ENCODE results near the gene UBE2O. TPM values are rescaled to one million over a fixed set of nuclear protein-coding genes. Genes with fewer than 3 reads are reported as not detected.

The UBE2O gene
- polyA plus RNA-seq, 1 of the 3 experiments (the other 2 are of a cell fraction), result 25.4 TPM

DNA sequence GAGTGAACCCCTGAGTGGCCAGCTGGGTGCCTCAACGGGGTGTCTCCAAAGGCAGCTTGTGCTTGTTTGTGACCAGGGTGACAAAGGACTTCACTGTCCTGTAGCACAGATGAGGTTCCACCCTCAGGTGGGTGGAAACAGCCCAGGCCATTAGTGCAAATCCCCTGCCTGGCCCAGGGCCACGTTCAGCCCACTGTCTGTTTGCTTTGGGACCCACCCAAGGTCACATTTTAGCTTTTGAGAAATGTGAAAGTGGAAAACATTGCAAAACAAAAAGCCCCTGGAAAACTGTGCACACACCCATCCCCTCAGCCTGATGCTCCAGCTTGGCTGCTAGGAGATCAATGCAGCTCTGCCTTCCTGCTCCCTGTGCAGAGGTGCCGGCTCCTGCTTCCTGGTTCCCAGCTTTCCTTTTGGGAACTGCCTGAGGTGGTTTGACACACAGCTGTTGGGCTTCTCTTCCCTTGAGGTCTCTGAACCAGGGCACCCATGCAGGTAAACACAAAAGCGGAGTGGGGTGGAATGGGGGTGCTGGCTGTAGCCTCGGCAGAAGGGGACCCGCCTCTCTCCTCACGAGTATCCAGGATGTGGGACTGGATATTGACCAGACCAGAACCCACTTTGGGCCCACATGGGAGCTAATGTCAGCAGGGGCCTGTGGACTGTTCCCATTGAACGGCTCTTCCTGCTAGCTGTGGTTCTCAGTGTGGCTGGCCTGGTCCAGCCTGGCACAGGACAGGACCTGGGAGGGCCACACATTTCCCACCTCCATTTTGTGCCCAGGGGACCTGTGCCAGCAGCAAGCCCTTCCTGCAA is 76.4 kb downstream of the UBE2O start:
- Histone ChIP-seq H4K20me1 (ENCODE audit: insufficient read depth) (no peaks in the 10 kb centered on the region), H3K4me3 (ENCODE audit: low read depth in 2 of 2, low read length in 1 of 2) (no peak overlapping the region), H3K9me3 (no peaks in the 10 kb centered on the region), H3K36me3 (replicated peaks in 1 of 2; ENCODE audit: control insufficient read depth in 1 of 2, insufficient read depth in 2 of 2, low read length in 1 of 2) (no peaks in the 10 kb centered on the region), H3F3A (replicated peaks; ENCODE audit: insufficient read depth) (peaks cover 18% of the 10 kb centered on the region), H3K9ac (no peak overlapping the region), H3K79me2 (ENCODE audit: insufficient read depth) (no peaks in the 10 kb centered on the region), H3K4me1 (ENCODE audit: control insufficient read depth in 1 of 2, insufficient read depth in 2 of 2, low read depth in 1 of 2, low read length in 1 of 2) (peaks cover 0 to 3% of the 10 kb centered on the region in 2 experiments; a peak in 1 of 4 replicates), H3K27ac (ENCODE audit: low read depth in 2 of 2, low read length in 1 of 2) (no peak overlapping the region), H3K4me2 (no peak overlapping the region), H2AFZ (ENCODE audit: low read depth) (no peak overlapping the region), H3K9me2 (no peaks in the 10 kb centered on the region), H3K27me3 (ENCODE audit: insufficient read depth) (no peaks in the 10 kb centered on the region)
- DNase-seq, result no peak
- ChIA-PET CTCF (interaction anchor here (0.7 to 4.6 kb wide), 6 partner anchors 9 to 256 kb away, joined by 3 to 42 read pairs (median 4); partner anchors contain the start of gene SPHK1), POLR2A (interaction anchor here (1.4 kb wide), 1 partner anchor 23 kb away, joined by 3 read pairs; the partner anchor contains the start of gene PRPSAP1)
- WGBS (ENCODE audit: low lambda C conversion rate), result 89% methylated on average over 8 of the region's 8 CpGs
- TF ChIP-seq RAD21 (IDR thresholded peaks at IDR 0.05; ENCODE audit: low read length) (no peak), NRF1 (IDR thresholded peaks at IDR 0.05; ENCODE audit: low read depth, low read length) (no peak), RCOR1 (IDR thresholded peaks at IDR 0.05; ENCODE audit: low read length) (no peak), YY1 (IDR thresholded peaks at IDR 0.05; ENCODE audit: low read depth) (no peak), FOXJ3 (CRISPR knock-in tag; IDR thresholded peaks at IDR 0.05) (no peak), RFX5 (IDR thresholded peaks at IDR 0.05; ENCODE audit: low read length) (no peak), MEF2A (IDR thresholded peaks at IDR 0.05; ENCODE audit: borderline replicate concordance, low read depth) (no peak), SMC3 (IDR thresholded peaks at IDR 0.05; ENCODE audit: low read depth, low read length) (no peak), NFIC (IDR thresholded peaks at IDR 0.05; ENCODE audit: borderline replicate concordance) (no peak), JUND (IDR thresholded peaks at IDR 0.05) (no peak), CHD2 (IDR thresholded peaks at IDR 0.05; ENCODE audit: low read length, partially characterized antibody) (no peak), EP300 (IDR thresholded peaks at IDR 0.05; ENCODE audit: borderline replicate concordance in 1 of 2, low read depth in 1 of 2, low read length in 1 of 2) (no peak)
- TF ChIP-seq, protein P1, sequence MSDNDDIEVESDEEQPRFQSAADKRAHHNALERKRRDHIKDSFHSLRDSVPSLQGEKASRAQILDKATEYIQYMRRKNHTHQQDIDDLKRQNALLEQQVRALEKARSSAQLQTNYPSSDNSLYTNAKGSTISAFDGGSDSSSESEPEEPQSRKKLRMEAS (IDR thresholded peaks at IDR 0.05; ENCODE audit: low read depth), result no peak
- TF ChIP-seq, protein P2, sequence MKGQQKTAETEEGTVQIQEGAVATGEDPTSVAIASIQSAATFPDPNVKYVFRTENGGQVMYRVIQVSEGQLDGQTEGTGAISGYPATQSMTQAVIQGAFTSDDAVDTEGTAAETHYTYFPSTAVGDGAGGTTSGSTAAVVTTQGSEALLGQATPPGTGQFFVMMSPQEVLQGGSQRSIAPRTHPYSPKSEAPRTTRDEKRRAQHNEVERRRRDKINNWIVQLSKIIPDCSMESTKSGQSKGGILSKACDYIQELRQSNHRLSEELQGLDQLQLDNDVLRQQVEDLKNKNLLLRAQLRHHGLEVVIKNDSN (IDR thresholded peaks at IDR 0.05; ENCODE audit: borderline replicate concordance, low read depth), result no peak
- TF ChIP-seq, protein P3, sequence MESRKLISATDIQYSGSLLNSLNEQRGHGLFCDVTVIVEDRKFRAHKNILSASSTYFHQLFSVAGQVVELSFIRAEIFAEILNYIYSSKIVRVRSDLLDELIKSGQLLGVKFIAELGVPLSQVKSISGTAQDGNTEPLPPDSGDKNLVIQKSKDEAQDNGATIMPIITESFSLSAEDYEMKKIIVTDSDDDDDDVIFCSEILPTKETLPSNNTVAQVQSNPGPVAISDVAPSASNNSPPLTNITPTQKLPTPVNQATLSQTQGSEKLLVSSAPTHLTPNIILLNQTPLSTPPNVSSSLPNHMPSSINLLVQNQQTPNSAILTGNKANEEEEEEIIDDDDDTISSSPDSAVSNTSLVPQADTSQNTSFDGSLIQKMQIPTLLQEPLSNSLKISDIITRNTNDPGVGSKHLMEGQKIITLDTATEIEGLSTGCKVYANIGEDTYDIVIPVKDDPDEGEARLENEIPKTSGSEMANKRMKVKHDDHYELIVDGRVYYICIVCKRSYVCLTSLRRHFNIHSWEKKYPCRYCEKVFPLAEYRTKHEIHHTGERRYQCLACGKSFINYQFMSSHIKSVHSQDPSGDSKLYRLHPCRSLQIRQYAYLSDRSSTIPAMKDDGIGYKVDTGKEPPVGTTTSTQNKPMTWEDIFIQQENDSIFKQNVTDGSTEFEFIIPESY (IDR thresholded peaks at IDR 0.05; ENCODE audit: borderline replicate concordance, low read depth), result no peak

Measured in SK-N-SH (cell line).